Lower lobe of right lung (tissue), 2 donors: Measurements from ENCODE around the gene METTL21C. TPM values are rescaled to one million over a fixed set of nuclear protein-coding genes. Genes with fewer than 3 reads are reported as not detected.

Experiments used
- ATAC-seq, 2 donors: fragments of 200-7000 bp; cut with Tn5 transposase; one replicate each; pipeline ENCODE4 v1.9.1; 2020 to 2022; ENCODE audit warnings: mild to moderate bottlenecking in 2 of 2, moderate library complexity in 2 of 2
- DNase-seq: peaks from one replicate; pipeline ENCODE4 v3.0.0-alpha.2; 2020
- H3K27ac ChIP-seq: fragments of 200-600 bp; one replicate; pipeline ENCODE4 v1.8.0; 2022
- H3K27me3 ChIP-seq: fragments of 200-600 bp; one replicate; pipeline ENCODE4 v1.8.0; 2022; ENCODE audit warnings: low read depth
- H3K36me3 ChIP-seq: fragments of 200-600 bp; one replicate; pipeline ENCODE4 v1.8.0; 2022; ENCODE audit warnings: mild to moderate bottlenecking
- H3K4me1 ChIP-seq: fragments of 200-600 bp; one replicate; pipeline ENCODE4 v1.8.0; 2022
- H3K4me3 ChIP-seq: fragments of 200-600 bp; one replicate; pipeline ENCODE4 v1.8.0; 2022; ENCODE audit warnings: mild to moderate bottlenecking
- H3K9me3 ChIP-seq: fragments of 200-600 bp; one replicate; pipeline ENCODE4 v1.8.0; 2022
- intact Hi-C: fragments of 100-400 bp; cut with DNase I; formaldehyde crosslinking; loops from one replicate; pipeline ENCODE4 v1.11.0; 2022
- total RNA-seq: library from RNA; stranded (reverse); fragmentation: NEBNext Ultra II Directional; extraction: Animal tissue kit (Norgen Biotek cat#: 25700); gene quantifications from one replicate; pipeline ENCODE4 v1.2.1, GENCODE V29; 2021
- TF ChIP-seq, protein P1 (sequence below): fragments of 200-600 bp; IDR thresholded peaks from one replicate; pipeline ENCODE4 v1.8.0; 2022; ENCODE audit warnings: antibody characterized with exemption, mild to moderate bottlenecking
- donor health status: DM: no; HTN: yes; CAD: no; lungs with severe emphysema.

The METTL21C gene
- total RNA-seq, 1 donor from 2014 or later = not detected

DNA sequence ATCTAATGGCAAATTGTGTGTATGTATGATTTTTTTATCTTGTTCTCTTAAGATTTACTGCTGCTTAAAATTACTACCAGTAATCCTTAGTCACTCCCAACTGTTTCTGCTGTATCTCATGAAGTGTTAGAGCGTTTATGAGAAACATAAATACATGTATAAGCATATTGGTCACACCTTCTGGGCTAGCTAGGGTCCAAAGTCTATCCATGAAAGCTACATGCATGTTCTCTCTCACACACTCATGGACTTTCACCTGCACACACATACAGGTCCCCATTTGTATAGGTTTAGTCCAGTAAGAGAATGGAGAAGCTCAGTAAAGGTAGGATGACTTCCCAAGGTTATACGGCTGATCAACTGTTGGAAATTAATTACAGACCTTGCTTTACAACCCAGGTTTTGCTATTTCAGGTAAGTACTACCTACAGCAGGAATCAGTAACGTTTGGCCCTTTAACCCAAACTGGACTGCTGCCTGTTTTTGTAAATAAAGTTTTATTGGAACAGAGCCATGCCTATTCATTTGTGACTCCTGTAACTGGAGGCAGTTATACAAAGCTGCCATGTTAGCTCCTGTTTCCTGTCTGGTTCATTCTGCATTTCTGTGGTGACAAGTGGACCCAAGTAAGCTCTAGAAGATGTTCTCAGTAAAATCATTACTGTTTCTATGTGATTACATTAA is 15.3 kb downstream of the METTL21C start:
- Histone ChIP-seq H3K4me3 (no peak overlapping the region), H3K27me3 (no peaks in the 10 kb centered on the region), H3K9me3 (no peaks in the 10 kb centered on the region), H3K27ac (no peak overlapping the region), H3K36me3 (peaks cover 53% of the 10 kb centered on the region), H3K4me1 (no peaks in the 10 kb centered on the region)
- intact Hi-C loops = no loop called here
- TF ChIP-seq, protein P1, sequence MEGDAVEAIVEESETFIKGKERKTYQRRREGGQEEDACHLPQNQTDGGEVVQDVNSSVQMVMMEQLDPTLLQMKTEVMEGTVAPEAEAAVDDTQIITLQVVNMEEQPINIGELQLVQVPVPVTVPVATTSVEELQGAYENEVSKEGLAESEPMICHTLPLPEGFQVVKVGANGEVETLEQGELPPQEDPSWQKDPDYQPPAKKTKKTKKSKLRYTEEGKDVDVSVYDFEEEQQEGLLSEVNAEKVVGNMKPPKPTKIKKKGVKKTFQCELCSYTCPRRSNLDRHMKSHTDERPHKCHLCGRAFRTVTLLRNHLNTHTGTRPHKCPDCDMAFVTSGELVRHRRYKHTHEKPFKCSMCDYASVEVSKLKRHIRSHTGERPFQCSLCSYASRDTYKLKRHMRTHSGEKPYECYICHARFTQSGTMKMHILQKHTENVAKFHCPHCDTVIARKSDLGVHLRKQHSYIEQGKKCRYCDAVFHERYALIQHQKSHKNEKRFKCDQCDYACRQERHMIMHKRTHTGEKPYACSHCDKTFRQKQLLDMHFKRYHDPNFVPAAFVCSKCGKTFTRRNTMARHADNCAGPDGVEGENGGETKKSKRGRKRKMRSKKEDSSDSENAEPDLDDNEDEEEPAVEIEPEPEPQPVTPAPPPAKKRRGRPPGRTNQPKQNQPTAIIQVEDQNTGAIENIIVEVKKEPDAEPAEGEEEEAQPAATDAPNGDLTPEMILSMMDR = no peak
- no peak for DNase-seq
- peak; percentile 49 to 74 for ATAC-seq

DNA sequence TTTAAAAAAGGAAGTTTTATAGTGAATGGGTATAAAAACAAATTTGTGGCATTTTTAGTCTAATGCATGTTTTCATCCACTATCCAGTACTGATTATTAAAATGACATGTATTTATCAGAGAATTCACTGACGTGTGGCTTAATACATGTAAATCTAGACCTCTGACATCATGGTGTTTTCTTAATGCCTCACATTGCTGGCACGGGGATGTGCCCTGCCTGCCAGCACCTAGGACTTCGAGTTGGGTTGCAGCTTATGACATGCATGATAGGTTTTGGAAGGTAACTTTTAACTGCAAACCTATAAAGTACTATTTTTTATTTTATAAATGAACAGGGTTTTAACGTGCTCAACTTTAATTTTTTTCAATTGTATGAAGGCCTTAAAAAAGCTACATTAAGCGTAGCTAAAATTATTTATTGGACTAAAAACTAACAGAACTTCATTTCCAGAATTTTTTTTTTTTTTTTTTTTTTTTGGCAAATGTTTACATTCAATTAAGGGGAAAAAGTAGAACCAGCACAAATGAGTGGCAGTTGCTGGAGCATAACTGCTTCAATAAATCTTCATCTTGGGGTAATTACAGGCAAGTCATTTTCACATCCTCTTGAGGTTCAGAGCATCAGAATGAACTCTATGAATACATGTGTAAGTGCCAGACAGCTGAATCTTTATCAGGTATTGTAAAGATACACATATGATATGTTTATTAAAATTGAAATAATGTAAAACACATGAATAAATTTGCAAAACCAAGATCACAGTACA is 16.3 kb downstream of the METTL21C start:
- intact Hi-C loops = no loop called here

DNA sequence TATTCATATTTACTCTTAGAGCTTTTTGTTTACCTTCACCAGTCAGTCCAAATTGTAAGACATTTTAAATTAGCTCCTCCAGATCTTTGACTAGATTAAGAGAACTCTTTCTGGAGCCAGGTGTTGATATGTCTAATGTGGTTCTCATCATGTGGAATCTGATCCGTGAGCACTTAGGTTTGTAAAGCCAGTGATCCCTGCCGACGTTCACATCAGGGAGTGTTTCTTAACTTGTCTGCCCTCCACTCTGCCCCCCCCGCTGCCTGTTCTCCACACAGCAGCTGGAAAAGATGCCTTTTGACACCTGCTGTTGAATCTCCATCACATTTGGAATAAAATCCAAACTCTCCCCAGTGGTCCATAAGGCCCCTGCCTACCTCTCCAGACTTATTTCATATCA is 17.7 kb downstream of the METTL21C start:
- H3K36me3 ChIP-seq = peaks cover 74% of the 10 kb centered on the region
- H3K27ac ChIP-seq = no peak overlapping the region
- intact Hi-C loops = no loop called here

More for the DNA sequence above, 16.3 kb downstream of the METTL21C start:
- TF ChIP-seq, protein P1 = no peak
- Histone ChIP-seq H3K36me3 (peaks cover 60% of the 10 kb centered on the region), H3K9me3 (no peaks in the 10 kb centered on the region), H3K27me3 (no peaks in the 10 kb centered on the region), H3K4me1 (no peaks in the 10 kb centered on the region), H3K27ac (no peak overlapping the region), H3K4me3 (no peak overlapping the region)
- ATAC-seq = no peak
- DNase-seq = no peak

DNA sequence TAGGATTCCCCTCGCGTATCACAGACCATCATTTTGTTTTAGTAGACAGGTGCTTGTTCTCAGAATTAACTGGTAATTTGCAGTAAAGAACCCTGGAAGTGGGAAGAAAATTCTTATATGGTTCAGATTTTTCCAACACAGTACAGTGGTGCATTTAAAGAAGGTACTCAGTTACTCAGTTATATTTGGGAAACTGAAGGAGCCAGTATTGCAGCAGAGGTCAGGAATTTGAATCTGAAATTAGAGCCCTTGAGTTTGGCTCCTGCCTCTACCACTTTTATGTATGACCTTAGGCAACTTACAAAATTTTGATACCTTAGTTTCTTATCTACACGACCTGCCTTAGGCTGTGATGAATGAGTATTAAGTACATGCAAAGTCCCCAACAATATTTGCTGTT is 19.7 kb downstream of the METTL21C start:
- Histone ChIP-seq H3K27ac (no peak overlapping the region), H3K27me3 (no peaks in the 10 kb centered on the region), H3K36me3 (peaks cover 80% of the 10 kb centered on the region), H3K4me1 (no peaks in the 10 kb centered on the region), H3K4me3 (no peak overlapping the region), H3K9me3 (peaks cover 4% of the 10 kb centered on the region)
- DNase-seq (no peak), ATAC-seq (no peak)
- intact Hi-C loops = no loop called here
- TF ChIP-seq, protein P1 = no peak

More for the DNA sequence above, 17.7 kb downstream of the METTL21C start:
- H3K27me3 ChIP-seq = no peaks in the 10 kb centered on the region
- DNase-seq = no peak
- H3K9me3 ChIP-seq = no peaks in the 10 kb centered on the region
- no peak overlapping the region for H3K4me3 ChIP-seq
- TF ChIP-seq, protein P1 = no peak
- H3K4me1 ChIP-seq = no peaks in the 10 kb centered on the region
- no peak for ATAC-seq

DNA sequence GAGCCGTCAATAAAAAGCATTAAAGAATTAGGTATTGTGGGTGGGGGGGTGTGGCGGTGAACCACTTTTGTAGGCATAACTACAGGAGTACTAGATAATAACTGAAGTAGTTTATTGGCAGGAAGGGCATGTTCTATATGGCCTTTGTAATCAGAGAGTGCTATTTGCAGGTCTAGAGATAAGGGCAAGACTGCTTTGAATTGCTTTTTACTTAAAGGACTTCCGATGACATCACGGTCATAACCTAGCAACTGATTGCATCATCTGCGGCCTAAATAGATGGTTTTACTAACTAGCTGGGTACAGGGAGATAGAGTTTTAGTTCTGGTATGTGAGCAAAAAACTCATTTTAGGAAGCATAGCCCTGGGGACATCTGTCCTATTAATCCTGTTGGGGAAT is 24.7 kb downstream of the METTL21C start:
- TF ChIP-seq, protein P1 = no peak
- H3K4me1 ChIP-seq = no peaks in the 10 kb centered on the region
- H3K4me3 ChIP-seq = no peak overlapping the region
- intact Hi-C loops = no loop called here
- peaks cover 4% of the 10 kb centered on the region for H3K9me3 ChIP-seq
- DNase-seq (no peak), ATAC-seq (no peak)
- H3K27me3 ChIP-seq = no peaks in the 10 kb centered on the region
- H3K36me3 ChIP-seq = peaks cover 75% of the 10 kb centered on the region
- H3K27ac ChIP-seq = no peak overlapping the region
